ENCODE measurements around the gene PTPRE.

DNA sequence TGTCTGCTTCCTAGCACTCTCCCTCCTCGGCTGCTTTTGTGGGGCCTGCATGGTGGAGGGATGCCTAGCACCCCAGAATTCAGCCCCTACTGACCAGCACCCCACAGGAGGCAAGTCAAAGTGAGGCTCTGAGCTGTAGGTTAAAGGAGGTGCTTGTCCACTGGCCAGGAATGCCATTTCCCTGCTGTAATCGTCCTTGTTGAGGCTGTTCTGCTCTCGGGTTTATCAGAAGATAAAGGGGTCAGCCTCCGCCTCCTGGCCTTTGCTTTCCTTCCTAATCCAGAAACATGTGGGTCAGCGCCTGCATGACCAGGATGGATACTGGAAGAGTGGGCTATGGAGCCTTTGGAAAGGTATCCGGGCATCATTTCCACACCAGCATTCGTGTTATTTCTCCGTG, 120.4 kb downstream of the PTPRE start:
- TF ChIP-seq, protein P1, sequence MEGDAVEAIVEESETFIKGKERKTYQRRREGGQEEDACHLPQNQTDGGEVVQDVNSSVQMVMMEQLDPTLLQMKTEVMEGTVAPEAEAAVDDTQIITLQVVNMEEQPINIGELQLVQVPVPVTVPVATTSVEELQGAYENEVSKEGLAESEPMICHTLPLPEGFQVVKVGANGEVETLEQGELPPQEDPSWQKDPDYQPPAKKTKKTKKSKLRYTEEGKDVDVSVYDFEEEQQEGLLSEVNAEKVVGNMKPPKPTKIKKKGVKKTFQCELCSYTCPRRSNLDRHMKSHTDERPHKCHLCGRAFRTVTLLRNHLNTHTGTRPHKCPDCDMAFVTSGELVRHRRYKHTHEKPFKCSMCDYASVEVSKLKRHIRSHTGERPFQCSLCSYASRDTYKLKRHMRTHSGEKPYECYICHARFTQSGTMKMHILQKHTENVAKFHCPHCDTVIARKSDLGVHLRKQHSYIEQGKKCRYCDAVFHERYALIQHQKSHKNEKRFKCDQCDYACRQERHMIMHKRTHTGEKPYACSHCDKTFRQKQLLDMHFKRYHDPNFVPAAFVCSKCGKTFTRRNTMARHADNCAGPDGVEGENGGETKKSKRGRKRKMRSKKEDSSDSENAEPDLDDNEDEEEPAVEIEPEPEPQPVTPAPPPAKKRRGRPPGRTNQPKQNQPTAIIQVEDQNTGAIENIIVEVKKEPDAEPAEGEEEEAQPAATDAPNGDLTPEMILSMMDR (IDR thresholded peaks at IDR 0.05; ENCODE audit: poor library complexity, severe bottlenecking): no peak
- TF ChIP-seq RAD21 (conservative IDR thresholded peaks at IDR 0.05): no peak

Measured in neural cell (in vitro differentiated cells).